HG02852 (cell line): ENCODE data around the gene GBX2.

Experiments used
- ATAC-seq: cut with Tn5 transposase; IDR thresholded peaks from one replicate; pipeline ENCODE4 v1.9.1; 2021; ENCODE audit warnings: mild to moderate bottlenecking, moderate library complexity; ENCODE audit not compliant: unreplicated experiment

Gene GBX2

GRCh38 chr2:236119476-236119875 lies 48.7 kb downstream of the GBX2 start:
- no peak for ATAC-seq

- no peak for ATAC-seq
Observed at GRCh38 chr2:236119003-236119402, 49.2 kb downstream of the GBX2 start.

GRCh38 chr2:236117861-236118269 lies 50.3 kb downstream of the GBX2 start:
- ATAC-seq, result no peak

GRCh38 chr2:236117401-236117800 lies 50.8 kb downstream of the GBX2 start:
- no peak for ATAC-seq
